Measurements from ENCODE around the gene SLC43A3.

The SLC43A3 gene

GRCh38 chr11:57414612-57415212 is 12.2 kb downstream of the SLC43A3 start:
- Histone ChIP-seq H3K4me3 (ENCODE audit: low read length) (no peak overlapping the region), H3K36me3 (ENCODE audit: control insufficient read depth, low read length) (peaks cover 96% of the 10 kb centered on the region), H3K27me3 (ENCODE audit: control insufficient read depth, low read length) (no peaks in the 10 kb centered on the region), H3F3A (ENCODE audit: control insufficient read depth, insufficient read depth) (peaks cover 19% of the 10 kb centered on the region; the same call in 1 of the 2 replicates), H3K4me1 (ENCODE audit: control insufficient read depth, low read length) (peaks cover 6% of the 10 kb centered on the region; the same call in 1 of the 2 replicates), H3K9me3 (ENCODE audit: control insufficient read depth, insufficient read depth, low read length) (no peaks in the 10 kb centered on the region), H3K27ac (ENCODE audit: low read depth, low read length) (no peak overlapping the region), H3K4me2 (ENCODE audit: low read length) (no peak overlapping the region), H3K9me2 (replicated peaks; ENCODE audit: control insufficient read depth, low read length) (no peaks in the 10 kb centered on the region), H4K20me1 (ENCODE audit: control insufficient read depth, insufficient read depth, low read depth, low read length) (peaks cover 7% of the 10 kb centered on the region; the same call in 1 of the 2 replicates), H3K79me2 (ENCODE audit: control insufficient read depth, low read length) (peaks cover 37% of the 10 kb centered on the region)
- TF ChIP-seq CTCF (IDR thresholded peaks at IDR 0.05; ENCODE audit: low read depth, low read length, poor library complexity, severe bottlenecking) (no peak), EZH2phosphoT487 (IDR thresholded peaks at IDR 0.05; ENCODE audit: borderline replicate concordance, low read length) (no peak)

- Histone ChIP-seq H3K4me1 (ENCODE audit: control insufficient read depth, low read length) (peaks cover 6% of the 10 kb centered on the region; the same call in 1 of the 2 replicates), H3K4me3 (ENCODE audit: low read length) (no peak overlapping the region), H4K20me1 (ENCODE audit: control insufficient read depth, insufficient read depth, low read depth, low read length) (peaks cover 7% of the 10 kb centered on the region; the same call in 1 of the 2 replicates), H3K27ac (ENCODE audit: low read depth, low read length) (no peak overlapping the region), H3K9me3 (ENCODE audit: control insufficient read depth, insufficient read depth, low read length) (no peaks in the 10 kb centered on the region), H3K27me3 (ENCODE audit: control insufficient read depth, low read length) (no peaks in the 10 kb centered on the region), H3K4me2 (ENCODE audit: low read length) (no peak overlapping the region), H3K36me3 (ENCODE audit: control insufficient read depth, low read length) (peaks cover 96% of the 10 kb centered on the region), H3K79me2 (ENCODE audit: control insufficient read depth, low read length) (peaks cover 31% of the 10 kb centered on the region), H3K9me2 (replicated peaks; ENCODE audit: control insufficient read depth, low read length) (no peaks in the 10 kb centered on the region), H3F3A (ENCODE audit: control insufficient read depth, insufficient read depth) (peaks cover 17% of the 10 kb centered on the region; the same call in 1 of the 2 replicates)
- TF ChIP-seq EZH2phosphoT487 (IDR thresholded peaks at IDR 0.05; ENCODE audit: borderline replicate concordance, low read length) (no peak), CTCF (IDR thresholded peaks at IDR 0.05; ENCODE audit: low read depth, low read length, poor library complexity, severe bottlenecking) (no peak)
Observed at GRCh38 chr11:57413681-57414080, 13.2 kb downstream of the SLC43A3 start.

GRCh38 chr11:57410287-57410686 is 16.6 kb downstream of the SLC43A3 start:
- Histone ChIP-seq H3K36me3 (ENCODE audit: control insufficient read depth, low read length) (peaks cover 98% of the 10 kb centered on the region), H3K9me2 (replicated peaks; ENCODE audit: control insufficient read depth, low read length) (no peaks in the 10 kb centered on the region), H3K27me3 (ENCODE audit: control insufficient read depth, low read length) (no peaks in the 10 kb centered on the region), H3K4me2 (ENCODE audit: low read length) (no peak overlapping the region), H3K9me3 (ENCODE audit: control insufficient read depth, insufficient read depth, low read length) (no peaks in the 10 kb centered on the region), H3F3A (ENCODE audit: control insufficient read depth, insufficient read depth) (peaks cover 42% of the 10 kb centered on the region), H3K27ac (ENCODE audit: low read depth, low read length) (no peak overlapping the region), H3K4me1 (ENCODE audit: control insufficient read depth, low read length) (peaks cover 14% of the 10 kb centered on the region; the same call in 1 of the 2 replicates), H3K79me2 (ENCODE audit: control insufficient read depth, low read length) (peaks cover 10% of the 10 kb centered on the region), H3K4me3 (ENCODE audit: low read length) (no peak overlapping the region), H4K20me1 (ENCODE audit: control insufficient read depth, insufficient read depth, low read depth, low read length) (peaks cover 17% of the 10 kb centered on the region; the same call in 1 of the 2 replicates)
- TF ChIP-seq EZH2phosphoT487 (IDR thresholded peaks at IDR 0.05; ENCODE audit: borderline replicate concordance, low read length) (no peak), CTCF (IDR thresholded peaks at IDR 0.05; ENCODE audit: low read depth, low read length, poor library complexity, severe bottlenecking) (no peak)

All from DOHH2 (cell line).